HG02623 (cell line): ENCODE results near the gene PCSK5.

Experiments used
- ATAC-seq: cut with Tn5 transposase; IDR thresholded peaks from one replicate; pipeline ENCODE4 v1.9.1; 2021; ENCODE audit warnings: moderate library complexity; ENCODE audit not compliant: unreplicated experiment

The PCSK5 gene

GRCh38 chr9:75998096-75998780 is 107.8 kb downstream of the PCSK5 start:
- no peak for ATAC-seq

DNA sequence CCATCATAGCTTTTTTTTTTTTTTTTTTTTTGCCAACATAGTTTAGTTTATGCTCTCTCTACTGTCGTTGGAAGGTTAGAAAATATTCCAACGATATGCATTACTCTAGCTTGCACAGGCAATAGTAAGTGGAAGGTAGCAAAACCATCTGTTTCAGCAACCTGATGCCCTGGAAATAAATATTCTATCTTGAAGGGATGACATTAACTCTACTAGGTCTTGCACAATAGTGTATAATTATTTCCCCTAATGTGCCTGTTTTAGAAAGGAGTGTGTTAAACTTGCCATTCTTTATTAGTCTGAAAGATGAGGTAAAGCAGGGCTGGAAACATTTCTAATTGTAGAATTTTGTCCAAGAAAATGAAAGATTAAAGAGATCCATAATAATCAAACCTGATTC is 111.0 kb downstream of the PCSK5 start:
- no peak for ATAC-seq

GRCh38 chr9:76003041-76003440 is 112.6 kb downstream of the PCSK5 start:
- no peak for ATAC-seq

DNA sequence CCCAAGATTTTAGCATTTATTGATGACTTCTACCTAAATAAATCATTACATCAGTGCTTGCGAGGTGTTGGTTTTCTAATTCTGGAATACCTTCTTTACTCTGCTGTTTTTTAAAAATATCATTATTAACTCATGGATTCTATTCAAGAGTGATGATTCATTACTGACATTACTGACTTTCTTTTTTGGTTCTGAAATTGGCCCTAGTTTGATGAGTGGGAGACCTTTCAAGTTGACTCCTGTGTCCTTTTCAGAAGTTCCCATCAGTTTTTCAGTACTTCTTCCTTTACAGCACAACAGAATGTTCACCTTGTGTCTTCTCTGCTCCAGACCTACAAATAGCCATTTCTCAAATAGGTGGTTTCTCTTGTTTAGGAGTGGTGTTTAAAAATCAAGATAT is 114.1 kb downstream of the PCSK5 start:
- ATAC-seq: peak; percentile 61

DNA sequence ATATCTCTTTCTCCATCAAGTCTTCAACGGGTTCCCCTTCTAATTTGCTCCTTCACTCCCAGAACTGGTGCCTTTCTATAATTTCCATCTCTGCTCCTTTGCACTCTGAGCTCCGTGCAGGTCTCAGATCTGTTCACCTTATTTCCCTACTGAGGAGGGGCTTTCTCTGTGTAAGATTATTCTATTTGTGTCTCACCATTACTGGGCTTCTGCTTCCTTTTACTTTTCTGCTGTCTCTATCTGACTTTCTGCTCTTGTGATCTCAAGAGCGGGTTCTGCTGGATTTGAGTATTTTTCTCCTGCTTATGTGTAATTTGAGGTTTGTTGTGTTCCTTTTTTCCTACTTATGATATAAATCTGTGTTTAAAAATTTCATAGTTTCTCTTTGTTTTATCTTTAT is 117.5 kb downstream of the PCSK5 start:
- no peak for ATAC-seq

GRCh38 chr9:76013809-76014208 is 123.3 kb downstream of the PCSK5 start:
- no peak for ATAC-seq

DNA sequence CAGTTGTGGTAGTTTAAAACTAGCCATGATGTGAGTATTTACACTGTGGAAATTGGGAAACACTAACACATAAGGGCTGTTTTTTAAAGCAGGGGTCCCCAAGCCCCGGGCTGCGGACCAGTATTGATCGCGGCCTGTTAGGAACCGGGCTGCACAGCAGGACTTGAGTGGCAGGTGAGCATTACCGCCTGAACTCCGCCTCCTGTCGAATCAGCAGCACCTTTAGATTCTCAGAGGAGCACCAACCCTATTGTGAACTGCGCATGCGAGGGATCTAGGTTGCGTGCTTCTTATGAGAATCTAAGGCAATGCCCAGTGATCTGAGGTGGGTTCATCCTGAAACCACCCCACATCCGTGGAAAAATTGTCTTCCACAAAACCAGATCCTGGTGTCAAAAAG is 127.8 kb downstream of the PCSK5 start:
- no peak for ATAC-seq

DNA sequence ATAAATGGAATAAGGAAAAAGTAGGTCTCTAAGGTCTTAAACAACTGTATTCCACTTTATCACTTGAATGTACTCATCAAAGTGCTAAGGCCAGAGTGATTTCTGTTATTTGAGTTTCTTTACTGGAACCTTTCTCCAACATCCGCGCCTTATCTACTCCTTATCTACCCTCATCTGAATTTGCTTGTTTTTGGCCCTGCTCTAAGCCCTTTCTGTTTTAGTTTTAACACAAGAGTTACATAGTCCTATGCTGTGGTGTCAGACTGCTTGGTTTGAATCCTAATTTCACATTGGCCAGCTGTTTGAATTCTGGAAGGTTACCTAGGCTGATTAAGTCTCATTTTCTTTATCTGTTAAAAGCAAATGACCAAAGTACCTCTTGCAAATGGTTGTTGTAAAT is 128.3 kb downstream of the PCSK5 start:
- ATAC-seq: no peak

DNA sequence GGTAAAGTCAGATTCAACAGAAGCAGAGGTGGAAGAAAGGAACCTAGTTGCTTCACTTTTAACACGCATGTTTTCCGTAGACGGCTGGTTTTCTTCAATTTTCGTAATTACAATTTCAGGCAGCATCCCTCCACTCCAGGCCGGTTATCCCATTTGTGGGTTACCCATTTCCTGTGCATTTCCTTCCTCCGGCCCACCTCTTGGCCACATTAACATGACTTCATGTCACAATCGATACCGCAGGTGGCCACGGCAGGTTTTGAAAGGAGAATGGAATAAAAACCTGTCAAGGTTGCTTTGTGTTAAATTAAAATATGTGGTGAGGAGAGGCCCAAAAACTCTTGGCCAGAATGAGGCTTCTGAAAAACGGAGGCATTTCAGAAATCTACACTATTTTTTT is 130.2 kb downstream of the PCSK5 start:
- ATAC-seq: no peak

- ATAC-seq: no peak
Observed at GRCh38 chr9:76022317-76022716, 131.8 kb downstream of the PCSK5 start.

GRCh38 chr9:76023715-76024195 is 133.3 kb downstream of the PCSK5 start:
- ATAC-seq: no peak

DNA sequence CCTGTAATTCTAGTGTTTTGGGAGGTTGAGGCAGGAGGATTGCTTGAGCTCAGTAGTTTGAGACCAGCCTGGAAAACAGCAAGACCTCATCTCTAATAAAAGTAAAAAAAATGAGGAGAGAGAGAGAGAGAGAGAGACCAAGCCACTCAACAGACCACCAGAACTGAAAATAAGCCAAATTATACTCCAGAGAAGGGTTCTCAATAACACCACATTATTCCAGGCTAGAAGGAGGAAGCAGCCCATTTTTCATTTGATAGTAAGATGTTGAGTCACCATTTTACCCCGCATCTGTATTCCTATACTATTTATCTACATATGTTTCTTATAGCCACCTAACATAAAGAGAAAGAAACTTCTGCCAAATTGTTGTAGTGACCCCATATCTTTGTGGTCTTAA is 134.8 kb downstream of the PCSK5 start:
- no peak for ATAC-seq

DNA sequence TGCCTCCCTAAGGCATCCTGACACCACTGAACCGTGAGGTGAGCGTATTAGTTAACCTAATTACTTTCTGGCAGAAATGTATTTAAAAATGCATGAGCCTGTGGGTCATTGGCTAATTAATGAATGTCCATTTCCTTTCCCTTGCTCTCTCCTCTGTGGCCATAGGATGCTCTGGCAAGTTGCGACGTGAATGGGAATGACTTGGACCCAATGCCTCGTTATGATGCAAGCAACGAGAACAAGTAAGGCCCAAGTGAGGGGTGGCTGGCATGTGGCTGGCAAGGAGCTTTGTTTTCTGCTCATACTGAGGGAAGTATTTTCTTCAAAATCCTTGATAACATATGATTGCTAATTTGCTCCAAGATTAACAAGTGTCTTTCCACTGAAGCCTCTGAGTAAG is 136.3 kb downstream of the PCSK5 start:
- ATAC-seq: no peak

- ATAC-seq: no peak
Observed at GRCh38 chr9:76027416-76027815, 136.9 kb downstream of the PCSK5 start.

- no peak for ATAC-seq
Observed at GRCh38 chr9:76027861-76028260, 137.4 kb downstream of the PCSK5 start.

DNA sequence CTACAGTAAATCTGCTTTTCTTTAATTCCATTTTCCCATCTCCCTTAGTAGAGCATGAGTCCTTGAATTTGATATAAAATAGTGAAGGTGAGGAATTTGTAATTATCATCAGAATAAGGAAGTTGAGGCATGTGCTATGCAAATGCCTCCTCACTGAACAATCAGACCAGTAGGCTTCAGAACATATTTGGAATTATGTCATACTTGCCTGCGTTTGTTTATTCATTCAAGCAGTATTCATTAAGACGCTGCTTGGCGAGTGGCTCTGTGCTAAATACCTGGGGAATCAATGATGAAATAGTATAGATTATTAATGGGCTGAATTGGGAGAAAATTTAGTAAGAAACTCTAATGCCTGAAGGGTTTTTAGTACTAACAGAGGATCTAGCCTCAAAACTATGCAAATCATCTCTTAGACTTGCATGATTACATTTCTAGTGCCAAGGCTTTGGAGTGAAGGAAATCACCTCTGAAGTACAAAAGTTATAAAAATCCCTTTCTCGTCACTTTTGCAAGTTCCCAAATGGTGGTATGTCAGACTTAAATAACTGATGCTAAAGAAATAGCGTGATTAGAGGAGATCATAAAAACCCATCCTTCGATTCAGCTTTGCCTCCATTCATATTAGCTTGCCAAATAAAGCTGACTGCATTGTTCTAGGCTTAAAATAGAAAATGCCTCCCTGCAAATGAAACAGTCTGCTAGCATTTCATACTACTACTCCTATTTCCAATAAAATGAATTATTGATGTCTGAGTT is 141.7 kb downstream of the PCSK5 start:
- ATAC-seq: no peak

DNA sequence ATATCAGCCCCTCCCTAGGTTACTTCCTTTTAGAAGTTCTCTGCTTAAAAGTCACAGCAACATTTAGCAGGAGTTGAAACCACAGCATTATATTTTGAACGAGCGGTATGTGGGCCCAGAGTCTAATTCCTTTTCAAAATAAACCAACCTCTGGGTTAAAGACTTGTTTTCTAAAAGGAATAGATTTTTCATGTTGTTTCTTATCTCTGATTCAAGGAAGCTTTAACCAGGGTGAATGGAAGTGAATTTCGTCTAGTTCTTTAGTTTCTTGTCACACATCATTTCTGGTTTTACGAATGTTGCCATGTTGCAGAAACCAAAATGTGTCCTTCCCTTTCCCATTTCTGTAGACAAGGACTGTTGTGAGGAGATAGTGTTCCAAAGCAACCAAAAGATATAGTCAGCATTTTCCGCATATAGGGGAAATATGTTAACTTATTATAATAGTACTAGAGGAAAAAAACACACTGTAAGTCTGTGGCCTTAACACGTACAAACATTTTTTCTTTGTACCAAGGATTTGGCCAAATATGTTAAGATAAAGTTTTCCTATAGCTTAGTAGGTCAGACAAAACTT is 142.4 kb downstream of the PCSK5 start:
- no peak for ATAC-seq

GRCh38 chr9:76034049-76034448 is 143.6 kb downstream of the PCSK5 start:
- ATAC-seq: no peak

DNA sequence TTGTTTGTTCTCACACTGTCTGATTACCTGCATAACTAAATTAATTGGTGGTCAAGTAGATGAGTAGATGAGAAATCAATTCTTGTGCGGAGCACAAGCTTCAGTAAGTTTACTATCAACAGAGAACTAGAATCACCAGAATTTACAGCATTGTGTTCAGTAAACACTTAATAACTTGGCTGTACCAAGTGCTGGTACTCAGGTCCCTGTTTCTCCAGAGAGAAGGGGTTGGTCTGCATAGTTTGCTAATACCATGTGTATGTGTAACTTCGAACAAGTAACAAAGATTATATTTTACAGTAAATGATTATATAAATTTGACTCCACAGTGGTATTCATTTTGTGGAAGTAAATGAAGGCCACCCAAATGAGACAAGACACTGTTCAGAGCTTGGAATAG is 146.3 kb downstream of the PCSK5 start:
- ATAC-seq: no peak

- no peak for ATAC-seq
Observed at GRCh38 chr9:76037587-76038225, 147.2 kb downstream of the PCSK5 start.

DNA sequence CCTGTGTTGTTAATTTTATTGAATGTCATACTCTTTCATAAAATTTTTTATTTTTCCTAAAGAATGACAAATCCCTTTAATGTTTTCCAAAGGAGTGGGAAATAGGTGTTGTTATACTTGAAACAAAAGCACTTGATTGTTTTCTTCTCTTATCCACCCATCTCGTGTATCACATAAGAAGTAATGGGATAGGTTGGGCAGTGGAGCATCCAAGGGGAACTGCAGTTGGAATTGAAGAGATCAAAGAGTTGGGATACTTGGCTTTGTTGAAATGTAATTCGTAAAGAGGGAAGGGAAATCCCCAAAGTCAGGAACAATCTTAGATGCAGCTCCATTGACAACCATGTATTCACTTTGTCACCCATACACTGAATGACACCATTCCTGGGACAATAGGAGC is 148.0 kb downstream of the PCSK5 start:
- no peak for ATAC-seq
